Measurements from ENCODE around the gene TTLL5. TPM values are rescaled to one million over a fixed set of nuclear protein-coding genes. Genes with fewer than 3 reads are reported as not detected.

TTLL5 gene
- total RNA-seq, 1 experiment from 2014 or later: 35.7 TPM

- Mint-ChIP-seq H3K36me3 (ENCODE audit: insufficient read depth in 1 of 3, low read depth in 3 of 3) (peaks cover 0 to 14% (median 10%) of the 10 kb centered on the region in 3 experiments; a peak in 5 of 7 replicates), H3K4me3 (no peak overlapping the region), H3K9me3 (no peaks in the 10 kb centered on the region), H3K27me3 (ENCODE audit: low read depth) (no peaks in the 10 kb centered on the region), H3K4me1 (no peaks in the 10 kb centered on the region), H3K27ac (peak overlapping the region in 1 of 3 experiments; percentile 76; a peak in 2 of 7 replicates)
- Histone ChIP-seq H4K20me1 (ENCODE audit: control insufficient read depth, insufficient read depth, insufficient read length) (no peaks in the 10 kb centered on the region), H3T11ph (ENCODE audit: low read length) (no peak overlapping the region), H3K79me2 (ENCODE audit: insufficient read depth, low read length) (no peaks in the 10 kb centered on the region), H3K4me1 (ENCODE audit: insufficient read depth, low read length) (no peaks in the 10 kb centered on the region), H2BK12ac (ENCODE audit: insufficient read length, low read depth, low read length) (no peak overlapping the region), H2BK15ac (ENCODE audit: low read depth, low read length) (no peak overlapping the region), H2BK5ac (ENCODE audit: insufficient read length, low read length) (no peak overlapping the region), H3K79me1 (ENCODE audit: insufficient read depth, low read depth, low read length, poor library complexity, severe bottlenecking) (no peaks in the 10 kb centered on the region), H4K91ac (ENCODE audit: insufficient read length, low read depth, low read length) (no peak overlapping the region), H3K4ac (ENCODE audit: low read depth, low read length) (no peak overlapping the region), H4K8ac (replicated peaks; ENCODE audit: insufficient read length, low read depth, low read length) (no peak overlapping the region), H3K9me3 (ENCODE audit: control insufficient read depth, low read depth, low read length) (no peaks in the 10 kb centered on the region), H3K23ac (ENCODE audit: insufficient read length, low read depth, low read length) (no peak overlapping the region), H3K4me2 (ENCODE audit: insufficient read depth, insufficient read length, low read length) (no peak overlapping the region), H2AFZ (ENCODE audit: low read length) (no peak overlapping the region), H2BK120ac (ENCODE audit: low read depth, low read length, poor library complexity, severe bottlenecking) (no peak overlapping the region), H4K5ac (ENCODE audit: insufficient read length, low read depth, low read length) (no peak overlapping the region), H3K9ac (ENCODE audit: extremely low read depth, insufficient read length, low read length) (no peak overlapping the region), H3K23me2 (ENCODE audit: insufficient read length, low read depth, low read length, poor library complexity, severe bottlenecking) (no peaks in the 10 kb centered on the region), H3K56ac (ENCODE audit: insufficient read length, low read depth, low read length) (no peak overlapping the region), H2AK5ac (ENCODE audit: insufficient read length, low read length) (no peak overlapping the region), H3K14ac (ENCODE audit: insufficient read depth, low read length) (no peak overlapping the region), H3K18ac (ENCODE audit: insufficient read length, low read depth, low read length) (no peak overlapping the region), H2BK20ac (ENCODE audit: low read depth, low read length, poor library complexity, severe bottlenecking) (no peak overlapping the region), H3K27me3 (ENCODE audit: insufficient read depth, low read length) (no peaks in the 10 kb centered on the region), H3K27ac (ENCODE audit: insufficient read length, low read depth, low read length) (no peak overlapping the region)
- DNase-seq: no peak
- no peak for TF ChIP-seq CTCF (conservative IDR thresholded peaks at IDR 0.05)
- no CpG with 5 or more reads among the region's 4 CpGs for WGBS (ENCODE audit: extremely low coverage, insufficient read length, low lambda C conversion rate)
Observed at GRCh38 chr14:75823334-75823733, 162.3 kb downstream of the TTLL5 start.
